SU-DHL-6 (cell line): ENCODE results near the gene PRPF6.

Experiments used
- H2AFZ ChIP-seq: fragments of 200-600 bp; sonication (generic); 2 replicates; pipeline ENCODE4 v1.6.1; 2014; ENCODE audit warnings: low read depth, mild to moderate bottlenecking, moderate library complexity, mixed read lengths, antibody characterized with exemption, low read length; ENCODE audit not compliant: severe bottlenecking
- H3F3A ChIP-seq: fragments of 200-600 bp; shearing (Covaris generic); 2 replicates; pipeline ENCODE4 v1.6.0; 2016; ENCODE audit warnings: antibody characterized with exemption, mild to moderate bottlenecking; ENCODE audit not compliant: insufficient read depth
- H3K27ac ChIP-seq: fragments of 200-600 bp; sonication (generic); 2 replicates; pipeline ENCODE4 v1.5.1; 2016; ENCODE audit warnings: low read depth, mild to moderate bottlenecking, low read length, moderate library complexity, mixed read lengths
- H3K27me3 ChIP-seq: fragments of 200-600 bp; sonication (generic), shearing (Covaris generic); 2 replicates; pipeline ENCODE4 v1.6.0; 2014; ENCODE audit warnings: mild to moderate bottlenecking, low read length
- H3K36me3 ChIP-seq: fragments of 200-600 bp; sonication (generic); 2 replicates; pipeline ENCODE4 v1.6.1; 2014; ENCODE audit warnings: mild to moderate bottlenecking, low read length, mixed read lengths
- H3K4me2 ChIP-seq: fragments of 300-600, 200-600 bp; shearing (Covaris generic), sonication (generic); 2 replicates; pipeline ENCODE4 v1.6.0; 2014; ENCODE audit warnings: low read length, low read depth, mild to moderate bottlenecking; ENCODE audit not compliant: poor library complexity, severe bottlenecking
- H3K4me3 ChIP-seq: fragments of 200-600 bp; sonication (generic); 2 replicates; pipeline ENCODE4 v1.5.1; 2014; ENCODE audit warnings: antibody characterized with exemption, low read length, mild to moderate bottlenecking, mixed read lengths; ENCODE audit not compliant: insufficient read depth, poor library complexity, severe bottlenecking
- H3K79me2 ChIP-seq: fragments of 200-600 bp; sonication (generic); 2 replicates; pipeline ENCODE4 v1.6.1; 2014; ENCODE audit warnings: mild to moderate bottlenecking, low read length, moderate library complexity; ENCODE audit not compliant: insufficient read depth
- H3K9ac ChIP-seq: fragments of 200-600 bp; sonication (generic); 2 replicates; pipeline ENCODE4 v1.7.0; 2014; ENCODE audit warnings: mild to moderate bottlenecking, low read length
- H3K9me2 ChIP-seq: fragments of 200-600 bp; sonication (generic); replicated peaks from 2 replicates; pipeline ENCODE4 v1.6.1; 2014; ENCODE audit warnings: low read length; ENCODE audit not compliant: insufficient read depth
- H3K9me3 ChIP-seq: fragments of 200-600 bp; sonication (generic); 2 replicates; pipeline ENCODE4 v1.6.1; 2014; ENCODE audit warnings: low read length, mixed read lengths; ENCODE audit not compliant: insufficient read depth
- H4K20me1 ChIP-seq: fragments of 200-600 bp; sonication (generic); 2 replicates; pipeline ENCODE4 v1.6.1; 2014; ENCODE audit warnings: low read depth, mild to moderate bottlenecking, antibody characterized with exemption, low read length, moderate library complexity, mixed read lengths
- CTCF ChIP-seq: fragments of 200-600 bp; sonication (generic); IDR thresholded peaks from one replicate; pipeline ENCODE4 v1.5.1; 2017; ENCODE audit warnings: antibody characterized with exemption, mild to moderate bottlenecking, low read length, moderate library complexity; ENCODE audit not compliant: insufficient read depth, poor library complexity, severe bottlenecking
- EZH2phosphoT487 ChIP-seq: fragments of 200-600 bp; sonication (generic), shearing (Covaris generic); conservative IDR thresholded peaks from 2 replicates; pipeline ENCODE4 v1.6.1; 2018; ENCODE audit warnings: mild to moderate bottlenecking, antibody characterized with exemption, low read length, moderate library complexity, mixed read lengths

The PRPF6 gene

GRCh38 chr20:63961664-63962425, 19.1 kb upstream of the PRPF6 start:
- H3K27me3 ChIP-seq: no peaks in the 10 kb centered on the region
- H4K20me1 ChIP-seq: no peaks in the 10 kb centered on the region
- H3F3A ChIP-seq: peaks cover 2% of the 10 kb centered on the region; the same call in 1 of the 2 replicates
- TF ChIP-seq CTCF (no peak), EZH2phosphoT487 (no peak)
- H3K4me2 ChIP-seq: no peak overlapping the region
- H3K27ac ChIP-seq: no peak overlapping the region
- H3K4me3 ChIP-seq: no peak overlapping the region
- H2AFZ ChIP-seq: no peak overlapping the region
- no peaks in the 10 kb centered on the region for H3K9me2 ChIP-seq
- no peaks in the 10 kb centered on the region for H3K79me2 ChIP-seq
- H3K9ac ChIP-seq: no peak overlapping the region
- no peaks in the 10 kb centered on the region for H3K36me3 ChIP-seq
- peaks cover 14% of the 10 kb centered on the region; the same call in 1 of the 2 replicates for H3K9me3 ChIP-seq

GRCh38 chr20:63962426-63963347, 18.2 kb upstream of the PRPF6 start:
- Histone ChIP-seq H3K4me2 (no peak overlapping the region), H3K9ac (no peak overlapping the region), H3F3A (no peaks in the 10 kb centered on the region), H3K36me3 (no peaks in the 10 kb centered on the region), H2AFZ (no peak overlapping the region), H4K20me1 (no peaks in the 10 kb centered on the region), H3K79me2 (no peaks in the 10 kb centered on the region), H3K9me3 (peaks cover 15% of the 10 kb centered on the region; the same call in 1 of the 2 replicates), H3K9me2 (no peaks in the 10 kb centered on the region), H3K27me3 (no peaks in the 10 kb centered on the region), H3K27ac (no peak overlapping the region), H3K4me3 (no peak overlapping the region)
- TF ChIP-seq CTCF: no peak
- TF ChIP-seq EZH2phosphoT487: no peak

- H3K4me2 ChIP-seq: no peak overlapping the region
- H3K4me3 ChIP-seq: no peak overlapping the region
- H3K79me2 ChIP-seq: no peaks in the 10 kb centered on the region
- H3K27ac ChIP-seq: no peak overlapping the region
- H3K27me3 ChIP-seq: no peaks in the 10 kb centered on the region
- H2AFZ ChIP-seq: no peak overlapping the region
- no peaks in the 10 kb centered on the region for H4K20me1 ChIP-seq
- H3F3A ChIP-seq: no peaks in the 10 kb centered on the region
- H3K36me3 ChIP-seq: no peaks in the 10 kb centered on the region
- peaks cover 15% of the 10 kb centered on the region; the same call in 1 of the 2 replicates for H3K9me3 ChIP-seq
- H3K9me2 ChIP-seq: no peaks in the 10 kb centered on the region
- no peak overlapping the region for H3K9ac ChIP-seq
- TF ChIP-seq CTCF (no peak), EZH2phosphoT487 (no peak)
Observed at GRCh38 chr20:63963348-63963741, 17.6 kb upstream of the PRPF6 start.
